Measurements from ENCODE around the gene NTMT2.

NTMT2 gene

DNA sequence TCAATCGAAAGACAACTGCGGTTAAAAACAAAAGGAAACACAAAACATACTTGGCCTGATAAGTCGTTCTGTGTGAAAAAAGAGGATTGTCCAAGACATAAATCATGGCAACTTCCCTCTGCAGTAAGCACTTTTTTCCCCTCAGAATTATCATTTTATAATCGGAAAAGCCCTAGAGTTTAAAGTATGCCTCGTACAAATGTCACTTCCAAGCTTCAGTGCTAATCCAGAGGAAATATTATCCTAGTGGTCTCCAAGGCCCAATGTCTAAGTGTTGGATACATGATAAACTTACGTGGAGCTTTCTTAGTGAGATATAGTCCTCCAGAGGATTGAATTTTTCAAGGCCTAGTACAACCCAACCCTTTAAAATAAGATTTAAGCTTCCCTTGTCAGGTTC is 11.2 kb upstream of the NTMT2 start:
- CTCF ChIA-PET = no interaction called here
- Histone ChIP-seq H3K36me3 (ENCODE audit: control insufficient read depth in 2 of 2, insufficient read depth in 1 of 2, low read length in 2 of 2) (no peaks in the 10 kb centered on the region), H3K9me3 (ENCODE audit: control insufficient read depth, insufficient read depth, low read depth, low read length) (no peaks in the 10 kb centered on the region), H3K27ac (ENCODE audit: extremely low read depth, low read depth, low read length) (no peak overlapping the region), H3K4me3 (ENCODE audit: low read depth, low read length) (no peak overlapping the region), H3K4me1 (ENCODE audit: control insufficient read depth, insufficient read depth, low read length) (no peaks in the 10 kb centered on the region)
- TF ChIP-seq, protein P1, sequence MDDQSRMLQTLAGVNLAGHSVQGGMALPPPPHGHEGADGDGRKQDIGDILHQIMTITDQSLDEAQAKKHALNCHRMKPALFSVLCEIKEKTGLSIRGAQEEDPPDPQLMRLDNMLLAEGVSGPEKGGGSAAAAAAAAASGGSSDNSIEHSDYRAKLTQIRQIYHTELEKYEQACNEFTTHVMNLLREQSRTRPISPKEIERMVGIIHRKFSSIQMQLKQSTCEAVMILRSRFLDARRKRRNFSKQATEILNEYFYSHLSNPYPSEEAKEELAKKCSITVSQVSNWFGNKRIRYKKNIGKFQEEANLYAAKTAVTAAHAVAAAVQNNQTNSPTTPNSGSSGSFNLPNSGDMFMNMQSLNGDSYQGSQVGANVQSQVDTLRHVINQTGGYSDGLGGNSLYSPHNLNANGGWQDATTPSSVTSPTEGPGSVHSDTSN (CRISPR knock-in tag; IDR thresholded peaks at IDR 0.05) = no peak
- TF ChIP-seq, protein P2, sequence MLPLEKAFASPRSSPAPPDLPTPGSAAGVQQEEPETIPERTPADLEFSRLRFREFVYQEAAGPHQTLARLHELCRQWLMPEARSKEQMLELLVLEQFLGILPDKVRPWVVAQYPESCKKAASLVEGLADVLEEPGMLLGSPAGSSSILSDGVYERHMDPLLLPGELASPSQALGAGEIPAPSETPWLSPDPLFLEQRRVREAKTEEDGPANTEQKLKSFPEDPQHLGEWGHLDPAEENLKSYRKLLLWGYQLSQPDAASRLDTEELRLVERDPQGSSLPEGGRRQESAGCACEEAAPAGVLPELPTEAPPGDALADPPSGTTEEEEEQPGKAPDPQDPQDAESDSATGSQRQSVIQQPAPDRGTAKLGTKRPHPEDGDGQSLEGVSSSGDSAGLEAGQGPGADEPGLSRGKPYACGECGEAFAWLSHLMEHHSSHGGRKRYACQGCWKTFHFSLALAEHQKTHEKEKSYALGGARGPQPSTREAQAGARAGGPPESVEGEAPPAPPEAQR (tag by site-specific recombination; IDR thresholded peaks at IDR 0.05) = no peak
- TF ChIP-seq ZNF211 (tag by site-specific recombination; IDR thresholded peaks at IDR 0.05; ENCODE audit: low read depth) = no peak
- no peak for TF ChIP-seq ZFHX2 (tag by site-specific recombination; conservative IDR thresholded peaks at IDR 0.05)
- TF ChIP-seq ZNF768 (tag by site-specific recombination; IDR thresholded peaks at IDR 0.05) = no peak
- TF ChIP-seq, protein P3, sequence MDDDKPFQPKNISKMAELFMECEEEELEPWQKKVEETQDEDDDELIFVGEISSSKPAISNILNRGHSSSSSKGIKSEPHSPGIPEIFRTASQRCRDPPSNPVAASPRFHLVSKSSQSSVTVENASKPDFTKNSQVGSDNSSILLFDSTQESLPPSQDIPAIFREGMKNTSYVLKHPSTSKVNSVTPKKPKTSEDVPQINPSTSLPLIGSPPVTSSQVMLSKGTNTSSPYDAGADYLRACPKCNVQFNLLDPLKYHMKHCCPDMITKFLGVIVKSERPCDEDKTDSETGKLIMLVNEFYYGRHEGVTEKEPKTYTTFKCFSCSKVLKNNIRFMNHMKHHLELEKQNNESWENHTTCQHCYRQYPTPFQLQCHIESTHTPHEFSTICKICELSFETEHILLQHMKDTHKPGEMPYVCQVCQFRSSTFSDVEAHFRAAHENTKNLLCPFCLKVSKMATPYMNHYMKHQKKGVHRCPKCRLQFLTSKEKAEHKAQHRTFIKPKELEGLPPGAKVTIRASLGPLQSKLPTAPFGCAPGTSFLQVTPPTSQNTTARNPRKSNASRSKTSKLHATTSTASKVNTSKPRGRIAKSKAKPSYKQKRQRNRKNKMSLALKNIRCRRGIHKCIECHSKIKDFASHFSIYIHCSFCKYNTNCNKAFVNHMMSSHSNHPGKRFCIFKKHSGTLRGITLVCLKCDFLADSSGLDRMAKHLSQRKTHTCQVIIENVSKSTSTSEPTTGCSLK (tag by site-specific recombination; IDR thresholded peaks at IDR 0.05) = no peak
- TF ChIP-seq, protein P4, sequence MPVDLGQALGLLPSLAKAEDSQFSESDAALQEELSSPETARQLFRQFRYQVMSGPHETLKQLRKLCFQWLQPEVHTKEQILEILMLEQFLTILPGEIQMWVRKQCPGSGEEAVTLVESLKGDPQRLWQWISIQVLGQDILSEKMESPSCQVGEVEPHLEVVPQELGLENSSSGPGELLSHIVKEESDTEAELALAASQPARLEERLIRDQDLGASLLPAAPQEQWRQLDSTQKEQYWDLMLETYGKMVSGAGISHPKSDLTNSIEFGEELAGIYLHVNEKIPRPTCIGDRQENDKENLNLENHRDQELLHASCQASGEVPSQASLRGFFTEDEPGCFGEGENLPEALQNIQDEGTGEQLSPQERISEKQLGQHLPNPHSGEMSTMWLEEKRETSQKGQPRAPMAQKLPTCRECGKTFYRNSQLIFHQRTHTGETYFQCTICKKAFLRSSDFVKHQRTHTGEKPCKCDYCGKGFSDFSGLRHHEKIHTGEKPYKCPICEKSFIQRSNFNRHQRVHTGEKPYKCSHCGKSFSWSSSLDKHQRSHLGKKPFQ (tag by site-specific recombination; IDR thresholded peaks at IDR 0.05) = no peak
- TF ChIP-seq ZNF626 (tag by site-specific recombination; IDR thresholded peaks at IDR 0.05) = no peak
- TF ChIP-seq, protein P5, sequence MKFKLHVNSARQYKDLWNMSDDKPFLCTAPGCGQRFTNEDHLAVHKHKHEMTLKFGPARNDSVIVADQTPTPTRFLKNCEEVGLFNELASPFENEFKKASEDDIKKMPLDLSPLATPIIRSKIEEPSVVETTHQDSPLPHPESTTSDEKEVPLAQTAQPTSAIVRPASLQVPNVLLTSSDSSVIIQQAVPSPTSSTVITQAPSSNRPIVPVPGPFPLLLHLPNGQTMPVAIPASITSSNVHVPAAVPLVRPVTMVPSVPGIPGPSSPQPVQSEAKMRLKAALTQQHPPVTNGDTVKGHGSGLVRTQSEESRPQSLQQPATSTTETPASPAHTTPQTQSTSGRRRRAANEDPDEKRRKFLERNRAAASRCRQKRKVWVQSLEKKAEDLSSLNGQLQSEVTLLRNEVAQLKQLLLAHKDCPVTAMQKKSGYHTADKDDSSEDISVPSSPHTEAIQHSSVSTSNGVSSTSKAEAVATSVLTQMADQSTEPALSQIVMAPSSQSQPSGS (tag by site-specific recombination; IDR thresholded peaks at IDR 0.05; ENCODE audit: low read depth) = no peak
- TF ChIP-seq ZNF76 (tag by site-specific recombination; IDR thresholded peaks at IDR 0.05; ENCODE audit: borderline replicate concordance, low read depth) = no peak
- TF ChIP-seq, protein P6, sequence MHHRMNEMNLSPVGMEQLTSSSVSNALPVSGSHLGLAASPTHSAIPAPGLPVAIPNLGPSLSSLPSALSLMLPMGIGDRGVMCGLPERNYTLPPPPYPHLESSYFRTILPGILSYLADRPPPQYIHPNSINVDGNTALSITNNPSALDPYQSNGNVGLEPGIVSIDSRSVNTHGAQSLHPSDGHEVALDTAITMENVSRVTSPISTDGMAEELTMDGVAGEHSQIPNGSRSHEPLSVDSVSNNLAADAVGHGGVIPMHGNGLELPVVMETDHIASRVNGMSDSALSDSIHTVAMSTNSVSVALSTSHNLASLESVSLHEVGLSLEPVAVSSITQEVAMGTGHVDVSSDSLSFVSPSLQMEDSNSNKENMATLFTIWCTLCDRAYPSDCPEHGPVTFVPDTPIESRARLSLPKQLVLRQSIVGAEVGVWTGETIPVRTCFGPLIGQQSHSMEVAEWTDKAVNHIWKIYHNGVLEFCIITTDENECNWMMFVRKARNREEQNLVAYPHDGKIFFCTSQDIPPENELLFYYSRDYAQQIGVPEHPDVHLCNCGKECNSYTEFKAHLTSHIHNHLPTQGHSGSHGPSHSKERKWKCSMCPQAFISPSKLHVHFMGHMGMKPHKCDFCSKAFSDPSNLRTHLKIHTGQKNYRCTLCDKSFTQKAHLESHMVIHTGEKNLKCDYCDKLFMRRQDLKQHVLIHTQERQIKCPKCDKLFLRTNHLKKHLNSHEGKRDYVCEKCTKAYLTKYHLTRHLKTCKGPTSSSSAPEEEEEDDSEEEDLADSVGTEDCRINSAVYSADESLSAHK (tag by site-specific recombination; IDR thresholded peaks at IDR 0.05) = no peak
- TF ChIP-seq OVOL3 (tag by site-specific recombination; IDR thresholded peaks at IDR 0.05) = no peak
- TF ChIP-seq ZSCAN30 (tag by site-specific recombination; IDR thresholded peaks at IDR 0.05) = no peak
- no peak for TF ChIP-seq SCRT1 (tag by site-specific recombination; IDR thresholded peaks at IDR 0.05; ENCODE audit: borderline replicate concordance)
- no peak for TF ChIP-seq ZNF600 (tag by site-specific recombination; IDR thresholded peaks at IDR 0.05)
- no peak for TF ChIP-seq ZNF792 (tag by site-specific recombination; IDR thresholded peaks at IDR 0.05)
- no peak for TF ChIP-seq GLIS1 (tag by site-specific recombination; IDR thresholded peaks at IDR 0.05)
- TF ChIP-seq, protein P7, sequence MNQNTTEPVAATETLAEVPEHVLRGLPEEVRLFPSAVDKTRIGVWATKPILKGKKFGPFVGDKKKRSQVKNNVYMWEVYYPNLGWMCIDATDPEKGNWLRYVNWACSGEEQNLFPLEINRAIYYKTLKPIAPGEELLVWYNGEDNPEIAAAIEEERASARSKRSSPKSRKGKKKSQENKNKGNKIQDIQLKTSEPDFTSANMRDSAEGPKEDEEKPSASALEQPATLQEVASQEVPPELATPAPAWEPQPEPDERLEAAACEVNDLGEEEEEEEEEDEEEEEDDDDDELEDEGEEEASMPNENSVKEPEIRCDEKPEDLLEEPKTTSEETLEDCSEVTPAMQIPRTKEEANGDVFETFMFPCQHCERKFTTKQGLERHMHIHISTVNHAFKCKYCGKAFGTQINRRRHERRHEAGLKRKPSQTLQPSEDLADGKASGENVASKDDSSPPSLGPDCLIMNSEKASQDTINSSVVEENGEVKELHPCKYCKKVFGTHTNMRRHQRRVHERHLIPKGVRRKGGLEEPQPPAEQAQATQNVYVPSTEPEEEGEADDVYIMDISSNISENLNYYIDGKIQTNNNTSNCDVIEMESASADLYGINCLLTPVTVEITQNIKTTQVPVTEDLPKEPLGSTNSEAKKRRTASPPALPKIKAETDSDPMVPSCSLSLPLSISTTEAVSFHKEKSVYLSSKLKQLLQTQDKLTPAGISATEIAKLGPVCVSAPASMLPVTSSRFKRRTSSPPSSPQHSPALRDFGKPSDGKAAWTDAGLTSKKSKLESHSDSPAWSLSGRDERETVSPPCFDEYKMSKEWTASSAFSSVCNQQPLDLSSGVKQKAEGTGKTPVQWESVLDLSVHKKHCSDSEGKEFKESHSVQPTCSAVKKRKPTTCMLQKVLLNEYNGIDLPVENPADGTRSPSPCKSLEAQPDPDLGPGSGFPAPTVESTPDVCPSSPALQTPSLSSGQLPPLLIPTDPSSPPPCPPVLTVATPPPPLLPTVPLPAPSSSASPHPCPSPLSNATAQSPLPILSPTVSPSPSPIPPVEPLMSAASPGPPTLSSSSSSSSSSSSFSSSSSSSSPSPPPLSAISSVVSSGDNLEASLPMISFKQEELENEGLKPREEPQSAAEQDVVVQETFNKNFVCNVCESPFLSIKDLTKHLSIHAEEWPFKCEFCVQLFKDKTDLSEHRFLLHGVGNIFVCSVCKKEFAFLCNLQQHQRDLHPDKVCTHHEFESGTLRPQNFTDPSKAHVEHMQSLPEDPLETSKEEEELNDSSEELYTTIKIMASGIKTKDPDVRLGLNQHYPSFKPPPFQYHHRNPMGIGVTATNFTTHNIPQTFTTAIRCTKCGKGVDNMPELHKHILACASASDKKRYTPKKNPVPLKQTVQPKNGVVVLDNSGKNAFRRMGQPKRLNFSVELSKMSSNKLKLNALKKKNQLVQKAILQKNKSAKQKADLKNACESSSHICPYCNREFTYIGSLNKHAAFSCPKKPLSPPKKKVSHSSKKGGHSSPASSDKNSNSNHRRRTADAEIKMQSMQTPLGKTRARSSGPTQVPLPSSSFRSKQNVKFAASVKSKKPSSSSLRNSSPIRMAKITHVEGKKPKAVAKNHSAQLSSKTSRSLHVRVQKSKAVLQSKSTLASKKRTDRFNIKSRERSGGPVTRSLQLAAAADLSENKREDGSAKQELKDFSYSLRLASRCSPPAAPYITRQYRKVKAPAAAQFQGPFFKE (tag by site-specific recombination; IDR thresholded peaks at IDR 0.05; ENCODE audit: borderline replicate concordance) = no peak
- no peak for TF ChIP-seq GFI1B (tag by site-specific recombination; IDR thresholded peaks at IDR 0.05)
- POLR2A ChIA-PET = no interaction called here
